ENCODE results near the gene CCDC112. TPM values are rescaled to one million over a fixed set of nuclear protein-coding genes. Genes with fewer than 3 reads are reported as not detected.
A peak's percentile ranks its signal among the peaks of the same experiment; 100 is the strongest.

The CCDC112 gene
- total and polyA plus RNA-seq, 2 experiments from 2014 or later: 18.1 to 48.2 TPM

DNA sequence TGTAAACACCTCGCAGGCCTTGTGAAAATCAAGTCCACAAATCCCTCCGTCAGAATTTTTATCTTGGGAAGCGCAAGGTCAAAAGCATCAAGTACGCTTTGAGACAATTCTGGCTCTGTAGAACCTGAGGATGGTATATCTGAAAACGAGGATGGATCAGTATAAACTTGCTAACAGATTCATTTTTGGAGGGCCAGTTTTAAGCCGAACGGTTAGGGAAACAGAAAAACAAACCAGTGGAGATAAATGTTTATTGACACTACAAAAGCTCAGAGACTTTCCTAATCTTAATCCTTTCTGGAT is 33.4 kb downstream of the CCDC112 start:
- H3K4me1 ChIP-seq (ENCODE audit: insufficient read depth): peaks cover 8% of the 10 kb centered on the region; the same call in 1 of the 2 replicates
- peak overlapping the region; percentile 81 for H3K4me2 ChIP-seq
- H3K79me2 ChIP-seq (replicated peaks; ENCODE audit: insufficient read depth): peaks cover 43% of the 10 kb centered on the region
- DNase-seq (ENCODE audit: low spot score) (no peak), ATAC-seq (no peak)
- H2AFZ ChIP-seq: peak overlapping the region; percentile 91; the same call in 1 of the 2 replicates
- no peaks in the 10 kb centered on the region for H3K9me3 Mint-ChIP-seq
- H3K4me3 Mint-ChIP-seq: peak overlapping the region; percentile 90
- no peaks in the 10 kb centered on the region for H3F3A ChIP-seq (replicated peaks; ENCODE audit: low read depth)
- peaks cover 10% of the 10 kb centered on the region; the same call in 2 of the 3 replicates for H3K36me3 Mint-ChIP-seq (ENCODE audit: low read depth)
- H3K4me3 ChIP-seq: peak overlapping the region; percentile 75
- peaks cover 18% of the 10 kb centered on the region for H3K4me1 Mint-ChIP-seq
- H3K27ac Mint-ChIP-seq: peak overlapping the region; percentile 93
- H3K27me3 Mint-ChIP-seq (ENCODE audit: insufficient read depth, low read depth, poor library complexity): peaks cover 6% of the 10 kb centered on the region
- no peaks in the 10 kb centered on the region for H3K9me2 ChIP-seq (ENCODE audit: insufficient read depth)
- TF ChIP-seq ZNF331 (CRISPR knock-in tag; IDR thresholded peaks at IDR 0.05; ENCODE audit: low read depth) (no peak), JUNB (IDR thresholded peaks at IDR 0.05; ENCODE audit: unreplicated experiment) (no peak), CREB1 (CRISPR knock-in tag; IDR thresholded peaks at IDR 0.05; ENCODE audit: low read depth) (no peak), STAT1 (IDR thresholded peaks at IDR 0.05; ENCODE audit: unreplicated experiment) (no peak), NANOG (IDR thresholded peaks at IDR 0.05; ENCODE audit: borderline replicate concordance) (no peak), ZNF114 (CRISPR knock-in tag; IDR thresholded peaks at IDR 0.05) (no peak), EZH2 (IDR thresholded peaks at IDR 0.05; ENCODE audit: low read depth, unreplicated experiment) (no peak), POLR2AphosphoS5 (IDR thresholded peaks at IDR 0.05; ENCODE audit: low read depth) (no peak), EZH2phosphoT487 (IDR thresholded peaks at IDR 0.05; ENCODE audit: unreplicated experiment) (no peak)
- TF ChIP-seq, protein P1, sequence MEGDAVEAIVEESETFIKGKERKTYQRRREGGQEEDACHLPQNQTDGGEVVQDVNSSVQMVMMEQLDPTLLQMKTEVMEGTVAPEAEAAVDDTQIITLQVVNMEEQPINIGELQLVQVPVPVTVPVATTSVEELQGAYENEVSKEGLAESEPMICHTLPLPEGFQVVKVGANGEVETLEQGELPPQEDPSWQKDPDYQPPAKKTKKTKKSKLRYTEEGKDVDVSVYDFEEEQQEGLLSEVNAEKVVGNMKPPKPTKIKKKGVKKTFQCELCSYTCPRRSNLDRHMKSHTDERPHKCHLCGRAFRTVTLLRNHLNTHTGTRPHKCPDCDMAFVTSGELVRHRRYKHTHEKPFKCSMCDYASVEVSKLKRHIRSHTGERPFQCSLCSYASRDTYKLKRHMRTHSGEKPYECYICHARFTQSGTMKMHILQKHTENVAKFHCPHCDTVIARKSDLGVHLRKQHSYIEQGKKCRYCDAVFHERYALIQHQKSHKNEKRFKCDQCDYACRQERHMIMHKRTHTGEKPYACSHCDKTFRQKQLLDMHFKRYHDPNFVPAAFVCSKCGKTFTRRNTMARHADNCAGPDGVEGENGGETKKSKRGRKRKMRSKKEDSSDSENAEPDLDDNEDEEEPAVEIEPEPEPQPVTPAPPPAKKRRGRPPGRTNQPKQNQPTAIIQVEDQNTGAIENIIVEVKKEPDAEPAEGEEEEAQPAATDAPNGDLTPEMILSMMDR (conservative IDR thresholded peaks at IDR 0.05; ENCODE audit: low read depth in 2 of 2): no peak
- TF ChIP-seq, protein P2, sequence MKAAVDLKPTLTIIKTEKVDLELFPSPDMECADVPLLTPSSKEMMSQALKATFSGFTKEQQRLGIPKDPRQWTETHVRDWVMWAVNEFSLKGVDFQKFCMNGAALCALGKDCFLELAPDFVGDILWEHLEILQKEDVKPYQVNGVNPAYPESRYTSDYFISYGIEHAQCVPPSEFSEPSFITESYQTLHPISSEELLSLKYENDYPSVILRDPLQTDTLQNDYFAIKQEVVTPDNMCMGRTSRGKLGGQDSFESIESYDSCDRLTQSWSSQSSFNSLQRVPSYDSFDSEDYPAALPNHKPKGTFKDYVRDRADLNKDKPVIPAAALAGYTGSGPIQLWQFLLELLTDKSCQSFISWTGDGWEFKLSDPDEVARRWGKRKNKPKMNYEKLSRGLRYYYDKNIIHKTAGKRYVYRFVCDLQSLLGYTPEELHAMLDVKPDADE (IDR thresholded peaks at IDR 0.05): no peak
- TF ChIP-seq, protein P3, sequence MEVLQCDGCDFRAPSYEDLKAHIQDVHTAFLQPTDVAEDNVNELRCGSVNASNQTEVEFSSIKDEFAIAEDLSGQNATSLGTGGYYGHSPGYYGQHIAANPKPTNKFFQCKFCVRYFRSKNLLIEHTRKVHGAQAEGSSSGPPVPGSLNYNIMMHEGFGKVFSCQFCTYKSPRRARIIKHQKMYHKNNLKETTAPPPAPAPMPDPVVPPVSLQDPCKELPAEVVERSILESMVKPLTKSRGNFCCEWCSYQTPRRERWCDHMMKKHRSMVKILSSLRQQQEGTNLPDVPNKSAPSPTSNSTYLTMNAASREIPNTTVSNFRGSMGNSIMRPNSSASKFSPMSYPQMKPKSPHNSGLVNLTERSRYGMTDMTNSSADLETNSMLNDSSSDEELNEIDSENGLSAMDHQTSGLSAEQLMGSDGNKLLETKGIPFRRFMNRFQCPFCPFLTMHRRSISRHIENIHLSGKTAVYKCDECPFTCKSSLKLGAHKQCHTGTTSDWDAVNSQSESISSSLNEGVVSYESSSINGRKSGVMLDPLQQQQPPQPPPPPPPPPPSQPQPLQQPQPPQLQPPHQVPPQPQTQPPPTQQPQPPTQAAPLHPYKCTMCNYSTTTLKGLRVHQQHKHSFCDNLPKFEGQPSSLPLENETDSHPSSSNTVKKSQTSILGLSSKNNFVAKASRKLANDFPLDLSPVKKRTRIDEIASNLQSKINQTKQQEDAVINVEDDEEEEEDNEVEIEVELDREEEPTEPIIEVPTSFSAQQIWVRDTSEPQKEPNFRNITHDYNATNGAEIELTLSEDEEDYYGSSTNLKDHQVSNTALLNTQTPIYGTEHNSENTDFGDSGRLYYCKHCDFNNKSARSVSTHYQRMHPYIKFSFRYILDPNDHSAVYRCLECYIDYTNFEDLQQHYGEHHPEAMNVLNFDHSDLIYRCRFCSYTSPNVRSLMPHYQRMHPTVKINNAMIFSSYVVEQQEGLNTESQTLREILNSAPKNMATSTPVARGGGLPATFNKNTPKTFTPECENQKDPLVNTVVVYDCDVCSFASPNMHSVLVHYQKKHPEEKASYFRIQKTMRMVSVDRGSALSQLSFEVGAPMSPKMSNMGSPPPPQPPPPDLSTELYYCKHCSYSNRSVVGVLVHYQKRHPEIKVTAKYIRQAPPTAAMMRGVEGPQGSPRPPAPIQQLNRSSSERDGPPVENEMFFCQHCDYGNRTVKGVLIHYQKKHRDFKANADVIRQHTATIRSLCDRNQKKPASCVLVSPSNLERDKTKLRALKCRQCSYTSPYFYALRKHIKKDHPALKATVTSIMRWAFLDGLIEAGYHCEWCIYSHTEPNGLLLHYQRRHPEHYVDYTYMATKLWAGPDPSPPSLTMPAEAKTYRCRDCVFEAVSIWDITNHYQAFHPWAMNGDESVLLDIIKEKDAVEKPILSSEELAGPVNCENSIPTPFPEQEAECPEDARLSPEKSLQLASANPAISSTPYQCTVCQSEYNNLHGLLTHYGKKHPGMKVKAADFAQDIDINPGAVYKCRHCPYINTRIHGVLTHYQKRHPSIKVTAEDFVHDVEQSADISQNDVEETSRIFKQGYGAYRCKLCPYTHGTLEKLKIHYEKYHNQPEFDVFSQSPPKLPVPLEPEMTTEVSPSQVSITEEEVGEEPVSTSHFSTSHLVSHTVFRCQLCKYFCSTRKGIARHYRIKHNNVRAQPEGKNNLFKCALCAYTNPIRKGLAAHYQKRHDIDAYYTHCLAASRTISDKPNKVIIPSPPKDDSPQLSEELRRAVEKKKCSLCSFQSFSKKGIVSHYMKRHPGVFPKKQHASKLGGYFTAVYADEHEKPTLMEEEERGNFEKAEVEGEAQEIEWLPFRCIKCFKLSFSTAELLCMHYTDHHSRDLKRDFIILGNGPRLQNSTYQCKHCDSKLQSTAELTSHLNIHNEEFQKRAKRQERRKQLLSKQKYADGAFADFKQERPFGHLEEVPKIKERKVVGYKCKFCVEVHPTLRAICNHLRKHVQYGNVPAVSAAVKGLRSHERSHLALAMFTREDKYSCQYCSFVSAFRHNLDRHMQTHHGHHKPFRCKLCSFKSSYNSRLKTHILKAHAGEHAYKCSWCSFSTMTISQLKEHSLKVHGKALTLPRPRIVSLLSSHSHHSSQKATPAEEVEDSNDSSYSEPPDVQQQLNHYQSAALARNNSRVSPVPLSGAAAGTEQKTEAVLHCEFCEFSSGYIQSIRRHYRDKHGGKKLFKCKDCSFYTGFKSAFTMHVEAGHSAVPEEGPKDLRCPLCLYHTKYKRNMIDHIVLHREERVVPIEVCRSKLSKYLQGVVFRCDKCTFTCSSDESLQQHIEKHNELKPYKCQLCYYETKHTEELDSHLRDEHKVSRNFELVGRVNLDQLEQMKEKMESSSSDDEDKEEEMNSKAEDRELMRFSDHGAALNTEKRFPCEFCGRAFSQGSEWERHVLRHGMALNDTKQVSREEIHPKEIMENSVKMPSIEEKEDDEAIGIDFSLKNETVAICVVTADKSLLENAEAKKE (CRISPR knock-in tag; IDR thresholded peaks at IDR 0.05): no peak
- TF ChIP-seq, protein P4, sequence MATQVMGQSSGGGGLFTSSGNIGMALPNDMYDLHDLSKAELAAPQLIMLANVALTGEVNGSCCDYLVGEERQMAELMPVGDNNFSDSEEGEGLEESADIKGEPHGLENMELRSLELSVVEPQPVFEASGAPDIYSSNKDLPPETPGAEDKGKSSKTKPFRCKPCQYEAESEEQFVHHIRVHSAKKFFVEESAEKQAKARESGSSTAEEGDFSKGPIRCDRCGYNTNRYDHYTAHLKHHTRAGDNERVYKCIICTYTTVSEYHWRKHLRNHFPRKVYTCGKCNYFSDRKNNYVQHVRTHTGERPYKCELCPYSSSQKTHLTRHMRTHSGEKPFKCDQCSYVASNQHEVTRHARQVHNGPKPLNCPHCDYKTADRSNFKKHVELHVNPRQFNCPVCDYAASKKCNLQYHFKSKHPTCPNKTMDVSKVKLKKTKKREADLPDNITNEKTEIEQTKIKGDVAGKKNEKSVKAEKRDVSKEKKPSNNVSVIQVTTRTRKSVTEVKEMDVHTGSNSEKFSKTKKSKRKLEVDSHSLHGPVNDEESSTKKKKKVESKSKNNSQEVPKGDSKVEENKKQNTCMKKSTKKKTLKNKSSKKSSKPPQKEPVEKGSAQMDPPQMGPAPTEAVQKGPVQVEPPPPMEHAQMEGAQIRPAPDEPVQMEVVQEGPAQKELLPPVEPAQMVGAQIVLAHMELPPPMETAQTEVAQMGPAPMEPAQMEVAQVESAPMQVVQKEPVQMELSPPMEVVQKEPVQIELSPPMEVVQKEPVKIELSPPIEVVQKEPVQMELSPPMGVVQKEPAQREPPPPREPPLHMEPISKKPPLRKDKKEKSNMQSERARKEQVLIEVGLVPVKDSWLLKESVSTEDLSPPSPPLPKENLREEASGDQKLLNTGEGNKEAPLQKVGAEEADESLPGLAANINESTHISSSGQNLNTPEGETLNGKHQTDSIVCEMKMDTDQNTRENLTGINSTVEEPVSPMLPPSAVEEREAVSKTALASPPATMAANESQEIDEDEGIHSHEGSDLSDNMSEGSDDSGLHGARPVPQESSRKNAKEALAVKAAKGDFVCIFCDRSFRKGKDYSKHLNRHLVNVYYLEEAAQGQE (IDR thresholded peaks at IDR 0.05; ENCODE audit: unreplicated experiment): no peak
- no peaks in the 10 kb centered on the region for H4K20me1 ChIP-seq (replicated peaks; ENCODE audit: insufficient read depth)
- peak overlapping the region; percentile 81; the same call in 1 of the 2 replicates for H3K27ac ChIP-seq (ENCODE audit: low read depth)
- H3K36me3 ChIP-seq (ENCODE audit: insufficient read depth): peaks cover 8% of the 10 kb centered on the region; the same call in 1 of the 2 replicates
- H3K27me3 ChIP-seq (ENCODE audit: insufficient read depth): no peaks in the 10 kb centered on the region

All from GM23338 (cell line).